GM10847 (cell line): ENCODE results near the gene STX8.

ENCODE experiments used
- POLR2A ChIP-seq: IDR thresholded peaks from 2 replicates; pipeline ENCODE4 v1.6.1; 2011; ENCODE audit not compliant: insufficient read length; ENCODE audit errors: extremely low read depth

STX8 gene

DNA sequence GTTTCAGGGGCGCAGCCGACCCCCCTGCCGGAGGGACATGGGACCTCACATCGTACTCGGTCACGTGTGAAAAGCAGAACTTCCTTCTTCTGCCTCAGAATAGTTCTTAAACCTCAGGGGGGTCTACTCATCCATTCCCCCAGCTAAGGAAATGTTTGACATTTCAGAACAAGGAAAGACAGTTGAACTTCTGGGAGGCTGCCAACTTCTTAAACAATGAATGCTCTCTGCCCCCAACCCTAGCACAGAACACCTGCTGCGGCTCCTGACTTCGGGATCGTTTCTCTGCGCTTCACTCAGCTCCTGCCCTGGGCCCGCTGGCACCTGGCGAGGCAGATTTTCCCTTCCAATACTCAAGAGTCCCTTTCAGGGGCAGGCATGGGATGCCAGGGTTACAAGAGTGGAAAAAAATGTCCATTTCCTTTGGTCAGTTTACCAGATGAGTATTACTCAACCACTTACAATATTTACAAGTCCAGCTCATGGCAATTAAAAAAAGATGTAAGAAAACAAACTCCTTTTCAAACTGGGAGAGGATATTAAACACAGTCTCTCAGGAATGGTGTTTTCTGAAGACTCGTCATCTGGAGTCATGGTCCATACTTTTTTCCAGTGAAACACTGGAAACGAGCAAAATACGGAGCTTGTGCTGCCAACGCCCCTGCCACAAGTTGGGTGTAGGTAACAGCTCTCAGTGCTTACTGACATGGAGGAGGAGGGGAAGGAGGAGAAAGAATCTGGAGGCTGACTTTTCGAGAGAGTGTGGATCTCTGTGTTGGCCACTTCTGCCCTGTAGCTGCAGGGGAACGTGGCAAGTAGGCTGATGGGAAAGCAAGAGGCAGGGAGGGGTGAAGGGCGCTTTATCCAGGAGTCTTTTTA lies 318.6 kb downstream of the STX8 start:
- TF ChIP-seq POLR2A = no peak

DNA sequence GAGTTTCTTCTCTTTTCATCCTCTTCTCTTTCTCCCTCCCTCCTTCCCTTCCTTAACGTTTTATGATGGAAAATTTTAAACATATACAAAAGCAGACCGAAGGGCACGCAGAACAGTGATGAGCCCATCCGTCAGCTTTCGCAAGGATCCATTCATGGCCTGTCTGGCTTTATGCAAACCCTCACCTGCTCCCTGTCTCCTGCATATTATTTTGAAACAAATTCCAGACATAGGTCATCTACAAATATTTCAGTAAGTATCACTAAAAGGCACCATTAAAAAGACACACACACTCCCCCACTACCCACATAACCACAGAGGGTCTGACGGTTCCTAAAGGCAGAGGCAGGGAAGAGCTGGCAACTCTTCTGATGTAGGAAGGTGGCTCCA lies 319.3 kb downstream of the STX8 start:
- TF ChIP-seq POLR2A = no peak

DNA sequence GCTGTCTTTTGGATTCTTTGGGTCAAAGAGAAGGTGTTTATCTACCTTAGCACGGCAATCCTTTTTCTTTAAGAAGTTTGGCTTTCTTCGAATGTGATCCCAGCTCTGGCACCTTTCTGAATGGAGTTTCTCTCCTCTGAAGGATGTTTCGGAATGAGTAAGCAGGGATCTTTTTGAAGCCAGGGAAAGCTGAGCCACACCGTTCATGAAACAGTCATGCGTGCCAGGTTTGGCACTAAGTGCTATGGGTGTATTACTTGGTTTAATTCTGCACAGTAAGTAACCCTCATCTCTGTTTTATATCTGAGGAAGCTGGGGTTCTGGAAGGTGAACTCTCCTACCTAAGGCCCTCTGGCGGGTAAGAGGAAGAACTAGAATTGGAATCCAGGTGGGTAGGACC lies 319.8 kb downstream of the STX8 start:
- no peak for TF ChIP-seq POLR2A

DNA sequence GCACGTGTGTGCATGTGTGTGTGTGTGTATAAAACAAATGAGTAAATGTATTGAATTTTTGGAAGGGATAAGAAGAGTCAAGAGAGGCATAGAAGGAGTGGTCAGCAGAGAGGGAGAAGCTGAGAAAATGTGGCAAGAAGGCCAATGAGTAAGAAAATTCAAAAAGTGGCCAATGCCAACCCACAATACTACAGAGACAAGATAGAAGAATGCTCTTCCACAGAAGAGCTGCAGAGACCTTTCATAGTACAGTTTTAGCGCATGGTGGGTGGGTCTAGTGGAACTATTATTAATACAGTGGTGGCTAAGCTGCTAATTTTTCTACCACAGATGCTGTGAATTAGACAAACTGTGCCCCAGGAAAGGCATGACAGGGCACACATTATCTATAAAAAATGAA lies 320.8 kb downstream of the STX8 start:
- no peak for TF ChIP-seq POLR2A

DNA sequence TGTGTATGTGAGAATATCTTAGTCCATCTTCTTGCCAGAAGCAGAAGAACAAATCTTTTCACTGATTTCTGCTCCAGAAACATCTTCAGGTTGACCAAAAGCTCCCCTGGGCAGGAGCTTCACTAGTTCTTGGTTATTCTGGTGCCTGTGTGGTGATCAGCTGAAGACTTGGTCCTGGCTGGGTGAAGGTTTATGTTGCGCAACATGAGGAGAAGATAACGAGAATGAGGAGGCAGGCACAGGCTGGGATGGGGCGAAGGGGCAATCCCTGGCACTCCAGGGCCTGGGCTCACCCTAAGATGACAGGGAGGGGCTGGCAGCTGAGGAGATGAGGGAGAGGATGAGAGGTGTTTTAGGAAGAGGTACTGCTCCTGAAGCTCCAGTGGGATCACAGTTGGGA lies 322.3 kb downstream of the STX8 start:
- TF ChIP-seq POLR2A = no peak

DNA sequence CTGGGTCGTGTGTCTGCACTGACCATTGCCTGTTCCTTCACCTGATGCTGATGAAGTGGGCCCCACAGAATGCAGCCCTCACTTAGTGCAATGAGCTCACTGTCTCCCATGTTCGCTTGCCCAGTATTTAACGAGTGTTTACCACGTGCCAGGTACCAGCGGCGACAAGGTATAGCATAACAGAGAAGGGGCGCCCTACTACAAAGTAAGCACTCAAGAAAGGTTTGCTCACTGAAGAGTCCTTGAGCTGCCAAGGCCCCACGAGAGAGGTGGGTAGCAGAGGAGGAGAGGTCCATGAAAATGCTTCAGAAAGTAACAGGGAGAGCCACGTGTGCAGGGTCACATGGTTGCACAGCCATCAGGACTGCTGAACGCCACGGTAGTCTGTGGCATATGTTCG lies 324.3 kb downstream of the STX8 start:
- no peak for TF ChIP-seq POLR2A

DNA sequence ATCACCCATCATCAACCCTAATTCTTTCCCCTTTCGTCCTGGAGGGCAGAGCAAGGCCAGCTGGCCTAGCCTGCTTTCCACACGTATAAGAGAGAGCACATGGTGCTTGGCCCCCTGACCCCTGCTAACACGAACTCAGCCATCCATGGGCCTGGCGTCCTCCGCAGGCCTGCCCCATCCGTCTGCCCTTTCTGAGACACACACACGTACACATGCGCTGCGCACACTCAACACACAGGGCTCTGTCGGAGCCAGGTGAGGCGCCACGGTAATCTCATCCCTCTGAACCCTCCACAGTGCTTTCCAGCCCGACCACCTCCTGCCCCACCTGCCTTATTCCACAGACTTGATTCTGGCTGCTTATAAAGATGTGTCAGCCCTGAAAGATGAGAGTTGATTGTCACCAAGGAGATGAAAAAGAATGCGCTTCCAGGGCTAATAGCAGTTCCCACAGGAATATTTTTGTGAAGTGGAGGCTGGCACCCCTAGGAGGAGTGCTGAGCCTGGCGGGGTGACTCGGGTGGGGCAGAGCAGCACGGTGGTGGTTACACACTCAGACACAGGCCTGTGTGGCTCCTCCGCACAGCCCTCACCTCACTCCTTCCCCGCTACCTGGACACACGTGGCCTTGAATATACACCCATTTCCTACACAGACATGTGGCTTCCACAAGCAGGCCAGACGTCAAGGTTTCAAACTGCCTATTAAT lies 326.2 kb downstream of the STX8 start:
- no peak for TF ChIP-seq POLR2A

DNA sequence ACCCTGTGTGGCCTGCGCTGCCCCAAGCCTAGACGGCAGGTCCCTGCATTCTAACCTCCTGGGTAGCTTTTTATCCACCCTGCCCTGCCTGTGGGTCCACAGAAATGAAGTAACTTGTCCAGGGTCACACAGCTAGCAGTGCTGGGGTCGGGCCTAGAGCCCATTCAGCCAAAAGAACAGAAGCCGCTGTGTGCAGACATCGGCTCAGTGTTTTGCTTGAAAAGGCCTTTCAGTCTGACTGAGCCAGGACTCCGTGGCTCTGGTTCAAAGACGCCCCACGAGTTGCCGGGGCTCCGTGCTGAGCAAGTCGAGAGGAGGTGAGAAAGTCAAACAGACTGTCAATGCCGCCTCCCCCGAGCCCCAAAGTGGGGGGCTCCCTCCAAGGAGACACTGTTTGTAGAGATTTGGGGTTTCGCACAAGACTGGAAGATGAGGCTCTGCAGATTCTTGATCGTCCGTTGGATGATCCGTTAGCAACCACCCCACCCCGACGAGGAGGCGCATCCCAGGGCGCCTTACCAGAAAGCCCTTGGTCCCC lies 328.1 kb downstream of the STX8 start:
- TF ChIP-seq POLR2A = no peak

DNA sequence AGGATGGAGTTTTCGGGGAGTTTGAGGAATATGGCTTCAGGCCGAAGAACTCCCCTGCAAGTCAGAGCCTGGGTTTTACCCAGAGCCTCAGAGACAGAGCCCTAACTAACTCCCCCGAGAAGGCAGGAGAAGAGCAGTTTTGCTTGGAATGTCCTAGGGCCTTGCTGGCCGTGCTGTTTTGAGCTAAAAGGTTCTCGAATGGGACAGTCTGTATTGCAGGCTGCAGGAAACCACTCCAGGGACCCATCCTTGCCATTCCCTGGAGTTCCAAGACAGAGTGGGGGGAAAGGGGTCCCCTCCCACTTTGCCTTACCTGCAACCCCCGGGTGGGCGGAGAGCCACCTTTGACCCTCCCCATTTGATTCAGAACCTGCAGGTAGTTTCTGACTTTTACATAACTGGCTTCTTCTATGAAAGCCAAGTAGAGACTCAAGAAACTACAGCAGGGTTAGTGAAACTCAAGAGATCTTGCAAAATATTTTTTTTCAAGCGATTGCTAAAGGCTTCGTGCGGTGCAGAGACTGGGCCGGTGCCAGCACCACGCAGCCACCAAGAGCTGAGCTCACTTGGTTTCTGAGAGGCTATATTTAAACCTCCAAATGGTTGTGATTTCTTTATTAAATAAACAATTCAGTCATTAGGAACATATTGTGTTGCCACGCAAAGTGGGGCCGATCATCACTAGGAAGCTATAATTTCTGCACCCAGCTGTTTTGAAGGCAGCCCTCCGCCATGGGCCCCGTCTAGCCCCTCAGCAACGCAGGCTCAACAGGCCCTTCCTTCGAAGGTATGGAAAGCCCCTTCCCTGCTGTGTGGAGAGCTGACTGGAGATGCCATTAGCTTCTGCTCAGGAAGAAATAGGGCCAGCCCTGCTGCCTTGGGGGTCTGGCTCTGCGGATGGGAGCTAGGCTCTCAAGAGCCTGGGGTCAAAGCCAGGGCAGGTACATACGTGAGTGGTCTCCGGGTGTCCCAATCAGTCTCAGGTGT lies 331.3 kb downstream of the STX8 start:
- TF ChIP-seq POLR2A = no peak

DNA sequence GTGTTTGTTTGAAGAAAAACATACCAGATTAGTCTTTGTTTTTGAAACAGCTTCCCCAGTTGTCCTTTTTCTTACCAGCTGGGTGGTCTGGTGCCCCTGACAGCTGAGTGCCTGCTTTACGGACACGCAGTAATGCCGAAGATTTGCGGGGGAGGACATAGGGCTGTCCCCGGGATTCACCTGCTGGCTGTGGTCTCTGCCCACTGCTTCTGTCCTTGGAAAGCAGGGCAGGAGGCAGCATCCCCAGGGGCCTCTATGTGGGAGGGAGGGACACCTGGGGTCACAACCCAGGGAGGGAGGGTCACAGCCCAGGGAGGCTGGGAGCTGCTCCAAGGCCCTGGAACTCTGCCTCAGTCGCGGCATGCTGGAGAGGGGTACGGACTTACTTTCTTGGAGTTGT lies 332.6 kb downstream of the STX8 start:
- TF ChIP-seq POLR2A = no peak

DNA sequence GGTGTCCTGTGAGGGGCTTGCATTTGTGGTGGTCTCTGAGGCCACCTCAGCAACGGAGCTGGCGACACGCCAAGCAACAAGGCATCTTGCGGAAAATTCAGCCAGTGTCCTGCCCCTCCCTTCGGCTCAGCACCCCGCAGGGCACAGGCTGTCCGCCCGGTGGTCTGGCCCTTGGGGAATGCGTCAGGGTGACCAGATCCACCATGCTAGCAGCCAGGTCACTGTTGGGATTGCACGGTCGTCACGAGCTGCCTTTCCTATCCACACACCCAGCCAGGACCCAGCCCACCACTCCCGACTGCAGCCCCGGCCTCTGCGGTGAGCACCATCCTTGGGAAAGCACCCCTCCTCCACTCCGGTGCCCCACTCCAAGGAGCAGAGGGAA lies 333.1 kb downstream of the STX8 start:
- no peak for TF ChIP-seq POLR2A

DNA sequence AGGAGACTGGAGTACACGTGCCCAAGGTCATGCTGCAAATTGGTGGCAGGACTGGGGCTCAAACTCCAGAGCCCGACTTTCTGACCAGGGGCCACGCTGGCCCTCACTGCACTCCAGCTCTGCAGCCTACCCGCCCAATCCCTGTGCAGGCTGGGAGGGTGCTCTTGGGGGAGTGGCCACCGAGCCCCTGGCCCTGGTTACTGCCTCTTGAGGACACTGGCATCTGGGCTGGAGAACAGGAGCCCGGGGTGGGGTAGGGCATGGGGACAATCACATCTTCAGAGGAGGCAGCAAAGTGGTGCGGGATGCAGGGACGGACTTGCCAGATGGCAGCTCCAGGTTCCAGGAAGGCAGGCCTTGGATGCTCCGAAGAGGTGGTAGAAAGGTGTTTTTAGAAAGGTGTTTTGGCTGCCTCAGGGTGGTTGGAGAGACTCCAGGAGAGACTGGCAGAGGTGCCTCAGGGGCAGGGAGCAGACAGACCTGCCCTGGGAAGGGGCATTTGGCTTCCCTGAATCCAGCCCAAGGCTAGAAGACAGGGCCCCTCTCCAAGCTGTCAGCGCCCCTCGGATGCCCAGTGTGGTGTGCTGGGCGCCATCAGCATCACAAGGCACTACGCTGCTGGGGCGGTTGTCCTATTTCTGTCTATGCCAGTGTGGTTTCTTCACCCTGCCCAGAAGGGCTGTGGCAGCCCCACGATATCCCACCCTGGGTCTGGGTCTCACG lies 333.7 kb downstream of the STX8 start:
- no peak for TF ChIP-seq POLR2A

DNA sequence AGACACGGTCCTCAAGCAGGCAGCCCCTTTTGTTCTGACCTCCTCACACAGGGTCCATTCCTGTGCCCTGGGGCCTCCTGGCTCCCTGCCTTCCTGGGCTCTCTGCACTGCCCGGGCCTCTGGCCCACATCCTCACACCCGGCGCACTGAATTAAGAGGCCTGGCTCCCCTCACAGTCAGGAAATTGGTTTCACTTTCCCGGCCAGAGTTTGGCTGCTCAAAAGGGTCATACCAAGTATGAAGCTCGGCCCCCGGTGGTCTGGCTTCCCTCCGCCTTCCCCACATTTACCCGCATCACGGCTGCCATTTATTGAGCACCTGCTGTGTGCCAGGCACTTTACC lies 334.3 kb downstream of the STX8 start:
- no peak for TF ChIP-seq POLR2A

DNA sequence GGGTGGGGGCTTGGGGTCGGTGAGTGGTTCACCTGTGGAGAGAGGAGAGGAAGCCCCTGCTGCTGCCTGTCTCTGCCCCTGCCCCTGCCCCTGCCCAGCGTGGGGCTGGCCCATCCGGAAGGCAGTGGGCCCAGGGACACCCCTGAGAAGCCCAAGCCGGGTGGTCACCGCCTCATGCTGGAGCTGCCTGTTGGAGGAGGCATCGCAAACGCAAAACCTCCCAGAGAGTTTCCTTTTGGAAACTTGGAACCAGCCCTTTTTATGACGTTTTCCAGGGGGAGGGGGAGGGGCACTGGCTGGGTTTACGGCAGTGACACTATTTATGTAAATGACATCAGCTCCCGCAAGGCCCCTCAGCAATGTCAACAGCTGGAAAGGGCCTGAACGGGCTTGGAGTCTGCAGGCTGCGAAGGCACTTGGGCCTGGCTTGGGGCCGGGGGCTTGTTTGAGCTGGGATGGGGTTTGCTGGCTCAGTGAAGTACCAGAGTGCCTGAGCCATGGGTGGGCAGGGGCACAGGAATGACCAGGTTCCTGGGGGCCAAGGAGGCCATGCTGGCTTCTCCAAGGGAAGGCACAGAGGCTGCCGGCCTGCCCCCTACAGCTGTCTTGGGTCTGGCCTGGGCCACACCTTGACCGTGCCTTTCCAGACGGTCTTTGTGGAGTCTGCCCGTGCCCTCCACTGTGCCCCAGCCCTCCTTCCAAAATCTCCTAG lies 334.8 kb downstream of the STX8 start:
- no peak for TF ChIP-seq POLR2A
